Stimulated activated naive B cell treated with anti-CD40 and anti-IgM and Interleukin-4, amounts not matched to agents 10 μg/mL and 1 μg/mL and 100 μg/mL, for 72 hours (primary cell): Measurements from ENCODE around the gene TMEM247.
A peak's percentile ranks its signal among the peaks of the same experiment; 100 is the strongest.

Source experiments
- ATAC-seq, 2 donors: fragments of 150-1000 bp; cut with Tn5 transposase; replicated peaks; 2 replicates each; pipeline ENCODE4 v1.10.0; 2021; ENCODE audit warnings: moderate library complexity in 1 of 2
- DNase-seq: peaks from one replicate; pipeline ENCODE4 v3.0.0; 2021
- H3K27ac Mint-ChIP-seq: one replicate; pipeline ENCODE4 v1.8.0; 2022; ENCODE audit warnings: mild to moderate bottlenecking, mixed read lengths
- H3K27me3 Mint-ChIP-seq, 2 donors: one replicate each; pipeline ENCODE4 v1.8.0; 2022; ENCODE audit warnings: mixed read lengths in 2 of 2
- H3K36me3 Mint-ChIP-seq, 2 donors: one replicate each; pipeline ENCODE4 v1.8.0; 2022; ENCODE audit warnings: mixed read lengths in 2 of 2, mild to moderate bottlenecking in 1 of 2
- H3K4me1 Mint-ChIP-seq, 2 donors: one replicate each; pipeline ENCODE4 v1.8.0; 2022; ENCODE audit warnings: mixed read lengths in 2 of 2, mild to moderate bottlenecking in 1 of 2
- H3K4me3 Mint-ChIP-seq, 2 donors: one replicate each; pipeline ENCODE4 v1.8.0; 2022; ENCODE audit warnings: mild to moderate bottlenecking in 2 of 2, mixed read lengths in 2 of 2, moderate library complexity in 1 of 2
- H3K9me3 Mint-ChIP-seq, 2 donors: one replicate each; pipeline ENCODE4 v1.8.0; 2022; ENCODE audit warnings: mixed read lengths in 2 of 2, mild to moderate bottlenecking in 1 of 2

The TMEM247 gene

DNA sequence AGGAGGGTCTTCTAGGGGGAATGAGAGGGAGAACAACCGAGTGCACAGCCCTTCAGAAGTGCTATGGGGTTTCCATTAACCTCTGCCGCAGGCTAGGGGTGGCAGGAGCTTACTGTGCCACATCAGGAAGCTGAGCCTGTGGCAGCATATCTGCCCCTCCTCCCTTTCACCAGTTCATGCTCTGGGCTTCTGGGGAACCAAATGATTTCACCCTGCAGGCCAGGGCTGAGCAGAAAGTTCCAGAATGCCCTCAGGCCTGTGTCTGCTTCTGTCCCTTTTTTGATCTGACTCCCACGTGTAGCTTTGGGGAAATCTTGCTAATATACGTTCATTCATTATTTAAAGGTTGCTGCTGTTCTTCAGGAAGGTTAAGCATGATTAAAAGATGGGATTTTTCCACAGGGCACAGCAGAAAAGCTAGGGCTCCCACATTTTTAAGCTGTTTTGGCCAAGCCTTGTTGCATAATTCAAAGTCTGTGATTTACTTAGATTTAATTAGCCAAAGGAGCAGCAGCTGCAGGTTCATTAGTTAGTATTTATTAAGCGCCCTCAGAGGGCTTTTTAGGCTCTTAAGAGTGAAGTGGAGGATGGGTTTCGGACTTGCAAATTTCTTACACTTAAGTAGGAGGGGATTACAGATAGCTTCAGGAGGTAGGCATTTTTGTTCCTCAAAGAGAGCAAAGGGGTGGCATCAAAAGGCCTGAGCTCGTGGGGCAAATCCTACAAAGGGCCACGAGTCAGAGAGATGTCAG lies 10.2 kb downstream of the TMEM247 start:
- peak overlapping the region; percentile 44 for H3K27ac Mint-ChIP-seq

GRCh38 chr2:46490521-46491141 lies 11.3 kb downstream of the TMEM247 start:
- no peaks in the 10 kb centered on the region for H3K9me3 Mint-ChIP-seq
- H3K27me3 Mint-ChIP-seq, result no peaks in the 10 kb centered on the region
- ATAC-seq (peak; percentile 80 to 86), DNase-seq (peak; percentile 18)
- H3K27ac Mint-ChIP-seq, result peak overlapping the region; percentile 25
- H3K4me3 Mint-ChIP-seq, result peak overlapping the region in 1 of 2 donors; percentile 29
- H3K36me3 Mint-ChIP-seq, result no peaks in the 10 kb centered on the region
- peaks cover 22 to 31% of the 10 kb centered on the region in 2 donors for H3K4me1 Mint-ChIP-seq

More for the DNA sequence above, 10.2 kb downstream of the TMEM247 start:
- Mint-ChIP-seq H3K4me1 (peaks cover 22 to 31% of the 10 kb centered on the region in 2 donors), H3K4me3 (no peak overlapping the region), H3K27me3 (peaks cover 8 to 10% of the 10 kb centered on the region in 2 donors), H3K9me3 (no peaks in the 10 kb centered on the region), H3K36me3 (no peaks in the 10 kb centered on the region)
- DNase-seq, result no peak
- no peak for ATAC-seq

DNA sequence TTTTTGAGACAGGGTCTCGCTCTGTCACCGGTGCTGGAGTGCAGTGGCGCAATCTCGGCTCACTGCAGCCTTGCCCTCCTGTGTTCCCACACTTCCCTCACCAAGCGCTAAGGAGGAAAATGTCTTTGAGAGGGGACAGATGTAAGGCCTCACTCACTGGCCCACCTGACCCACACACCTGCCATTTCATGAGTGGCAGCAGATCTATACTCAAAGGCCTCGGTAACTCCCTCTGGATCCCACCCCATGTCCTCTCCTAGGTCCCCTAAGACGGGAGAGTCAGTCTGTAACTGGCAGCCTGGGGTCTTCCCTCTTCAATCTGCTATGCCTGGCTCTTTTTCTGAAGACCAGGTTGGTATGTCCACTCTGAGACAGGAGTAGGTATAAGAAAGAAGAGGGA lies 12.9 kb downstream of the TMEM247 start:
- H3K4me3 Mint-ChIP-seq, result no peak overlapping the region
- ATAC-seq, result no peak
- DNase-seq, result no peak
- peaks cover 22 to 31% of the 10 kb centered on the region in 2 donors for H3K4me1 Mint-ChIP-seq
- H3K27ac Mint-ChIP-seq, result no peak overlapping the region
- H3K27me3 Mint-ChIP-seq, result no peaks in the 10 kb centered on the region
- H3K9me3 Mint-ChIP-seq, result no peaks in the 10 kb centered on the region
- no peaks in the 10 kb centered on the region for H3K36me3 Mint-ChIP-seq

GRCh38 chr2:46493241-46493970 lies 14.0 kb downstream of the TMEM247 start:
- DNase-seq (no peak), ATAC-seq (peak; percentile 35 to 81)
- peak overlapping the region; percentile 66 for H3K27ac Mint-ChIP-seq
- no peaks in the 10 kb centered on the region for H3K27me3 Mint-ChIP-seq
- H3K36me3 Mint-ChIP-seq, result no peaks in the 10 kb centered on the region
- no peaks in the 10 kb centered on the region for H3K9me3 Mint-ChIP-seq
- H3K4me1 Mint-ChIP-seq, result peaks cover 23 to 31% of the 10 kb centered on the region in 2 donors
- no peak overlapping the region for H3K4me3 Mint-ChIP-seq

DNA sequence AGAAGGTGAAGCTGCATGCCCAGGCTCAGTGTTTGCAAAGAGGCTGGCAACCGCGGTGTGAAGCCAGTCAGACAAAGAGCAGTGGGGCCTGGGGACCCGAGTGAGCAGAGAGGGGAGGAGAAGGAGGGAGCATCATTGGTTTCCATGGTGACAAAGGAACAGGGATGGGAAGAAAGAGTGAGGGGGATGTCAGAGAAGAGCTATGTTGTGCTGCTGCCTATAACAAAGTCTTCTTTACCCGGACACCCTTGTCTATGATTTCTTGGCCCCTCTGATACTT lies 14.5 kb downstream of the TMEM247 start:
- Mint-ChIP-seq H3K9me3 (no peaks in the 10 kb centered on the region), H3K36me3 (no peaks in the 10 kb centered on the region), H3K4me3 (no peak overlapping the region), H3K4me1 (peaks cover 23 to 31% of the 10 kb centered on the region in 2 donors), H3K27me3 (no peaks in the 10 kb centered on the region), H3K27ac (no peak overlapping the region)
- DNase-seq (no peak), ATAC-seq (no peak)

DNA sequence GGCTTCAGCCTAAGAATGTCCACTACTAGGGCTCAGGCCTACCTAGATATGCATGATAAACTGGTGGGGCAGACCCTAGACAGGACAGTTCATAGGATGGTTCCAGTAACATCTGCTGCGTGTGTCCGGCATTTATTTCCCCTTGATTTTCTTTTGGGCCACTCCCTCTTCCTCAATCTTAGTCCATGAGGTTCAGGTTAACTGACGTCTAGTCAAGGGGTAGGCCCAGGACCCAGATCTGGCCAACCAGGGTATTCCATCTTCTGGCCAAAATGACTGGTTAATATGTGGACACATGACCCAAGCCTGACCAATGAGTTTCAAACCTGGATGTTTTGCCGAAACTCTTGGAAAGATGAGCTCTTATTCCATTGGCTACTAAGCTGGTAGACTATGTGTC lies 15.2 kb downstream of the TMEM247 start:
- Mint-ChIP-seq H3K4me3 (no peak overlapping the region), H3K36me3 (no peaks in the 10 kb centered on the region), H3K9me3 (no peaks in the 10 kb centered on the region), H3K27ac (no peak overlapping the region), H3K27me3 (no peaks in the 10 kb centered on the region), H3K4me1 (peaks cover 23 to 25% of the 10 kb centered on the region in 2 donors)
- no peak for DNase-seq
- ATAC-seq, result no peak

DNA sequence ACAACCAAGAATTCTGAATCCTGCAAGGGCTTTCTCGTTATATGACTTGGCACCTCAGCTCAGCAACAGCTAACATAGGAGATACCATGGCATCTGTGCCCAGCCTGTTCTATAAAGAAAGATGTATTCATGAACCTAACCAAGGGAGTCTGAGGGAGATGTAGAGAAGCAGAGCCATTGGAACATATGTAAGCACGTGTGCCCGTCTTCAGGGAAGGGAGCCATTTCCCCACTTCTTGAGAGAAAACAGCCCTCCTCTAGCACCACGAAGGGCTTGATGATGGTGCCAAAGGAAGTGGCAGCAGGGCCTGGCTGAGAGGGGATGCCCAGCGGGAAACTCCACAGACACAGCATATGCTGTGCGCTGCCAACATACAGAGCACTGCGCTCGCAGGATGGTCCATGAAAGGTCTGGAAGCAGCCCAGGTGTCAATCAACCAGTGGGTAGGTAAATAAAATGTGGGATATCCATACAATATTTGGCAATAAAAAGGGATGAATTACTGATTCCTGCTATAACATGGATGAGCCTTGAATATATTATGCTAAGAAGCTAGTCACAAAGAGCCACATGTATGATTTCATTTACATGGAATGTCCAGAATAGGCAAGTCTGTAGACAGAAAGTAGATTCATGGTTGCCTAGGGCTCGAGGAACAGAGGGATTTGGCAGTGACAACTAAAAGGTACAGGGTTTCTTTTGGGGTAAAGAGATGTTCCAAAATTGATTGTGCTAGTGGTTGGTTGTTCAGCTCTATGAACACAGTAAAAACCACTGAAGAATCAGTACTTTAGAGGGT lies 16.1 kb downstream of the TMEM247 start:
- peaks cover 20 to 22% of the 10 kb centered on the region in 2 donors for H3K4me1 Mint-ChIP-seq
- H3K36me3 Mint-ChIP-seq, result no peaks in the 10 kb centered on the region
- no peak overlapping the region for H3K4me3 Mint-ChIP-seq
- ATAC-seq, result no peak
- no peak overlapping the region for H3K27ac Mint-ChIP-seq
- H3K27me3 Mint-ChIP-seq, result no peaks in the 10 kb centered on the region
- DNase-seq, result no peak
- H3K9me3 Mint-ChIP-seq, result no peaks in the 10 kb centered on the region

GRCh38 chr2:46497766-46498165 lies 18.4 kb downstream of the TMEM247 start:
- DNase-seq, result no peak
- H3K27me3 Mint-ChIP-seq, result no peaks in the 10 kb centered on the region
- no peak overlapping the region for H3K4me3 Mint-ChIP-seq
- no peaks in the 10 kb centered on the region for H3K9me3 Mint-ChIP-seq
- peaks cover 14 to 15% of the 10 kb centered on the region in 2 donors for H3K4me1 Mint-ChIP-seq
- no peak overlapping the region for H3K27ac Mint-ChIP-seq
- no peak for ATAC-seq
- no peaks in the 10 kb centered on the region for H3K36me3 Mint-ChIP-seq

- peak overlapping the region; percentile 47 to 93 for H3K4me3 Mint-ChIP-seq
- peaks cover 6 to 8% of the 10 kb centered on the region in 2 donors for H3K4me1 Mint-ChIP-seq
- no peak overlapping the region for H3K27ac Mint-ChIP-seq
- ATAC-seq, result no peak
- no peaks in the 10 kb centered on the region for H3K9me3 Mint-ChIP-seq
- no peak for DNase-seq
- no peaks in the 10 kb centered on the region for H3K27me3 Mint-ChIP-seq
- no peaks in the 10 kb centered on the region for H3K36me3 Mint-ChIP-seq
Observed at GRCh38 chr2:46498681-46499080, 19.3 kb downstream of the TMEM247 start.

DNA sequence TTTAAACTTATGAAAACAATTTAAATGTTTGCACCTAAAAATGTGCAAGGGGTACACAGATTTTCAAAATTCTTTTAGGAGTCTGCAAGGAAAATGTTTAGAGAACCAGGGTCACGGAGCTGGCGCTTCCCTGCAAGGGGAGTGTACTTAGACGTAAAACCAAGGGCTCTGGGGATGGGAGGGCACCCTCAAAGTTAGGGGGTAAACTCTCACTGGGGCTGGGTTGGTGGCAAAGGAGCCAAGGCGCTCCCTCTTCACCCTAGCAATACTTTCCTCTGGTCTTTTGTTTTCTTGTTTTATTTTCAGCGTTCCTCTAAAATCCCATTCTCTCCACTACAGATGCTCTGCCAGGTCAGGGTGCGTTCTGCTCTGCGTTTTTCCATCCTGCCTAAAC lies 20.0 kb downstream of the TMEM247 start:
- DNase-seq (no peak), ATAC-seq (no peak)
- H3K9me3 Mint-ChIP-seq, result no peaks in the 10 kb centered on the region
- peaks cover 6% of the 10 kb centered on the region in 2 donors for H3K4me1 Mint-ChIP-seq
- peak overlapping the region; percentile 84 to 93 for H3K4me3 Mint-ChIP-seq
- H3K27me3 Mint-ChIP-seq, result no peaks in the 10 kb centered on the region
- H3K27ac Mint-ChIP-seq, result no peak overlapping the region
- H3K36me3 Mint-ChIP-seq, result no peaks in the 10 kb centered on the region

DNA sequence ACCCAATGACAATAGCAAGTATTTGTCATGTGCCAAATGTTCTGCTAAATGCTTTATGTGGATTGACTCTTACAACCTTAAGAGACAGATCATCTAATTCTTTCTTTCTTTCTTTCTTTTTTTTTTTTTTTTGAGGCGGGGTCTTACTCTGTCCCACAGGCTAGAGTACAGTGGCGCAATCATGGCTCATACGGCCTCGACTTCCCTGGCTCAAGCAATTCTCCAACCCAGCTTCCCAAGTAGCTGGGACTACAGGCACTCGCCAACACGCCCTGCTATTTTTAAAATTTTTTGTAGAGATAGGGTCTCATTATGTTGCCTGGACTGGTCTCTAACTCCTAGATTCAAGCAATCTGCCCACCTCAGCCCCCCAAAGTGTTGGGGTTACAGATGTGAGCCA lies 21.4 kb downstream of the TMEM247 start:
- Mint-ChIP-seq H3K9me3 (no peaks in the 10 kb centered on the region), H3K27me3 (no peaks in the 10 kb centered on the region), H3K4me3 (peak overlapping the region in 1 of 2 donors; percentile 50), H3K4me1 (peaks cover 6% of the 10 kb centered on the region in 2 donors), H3K36me3 (no peaks in the 10 kb centered on the region), H3K27ac (no peak overlapping the region)
- DNase-seq (no peak), ATAC-seq (no peak)

GRCh38 chr2:46502291-46502885 lies 23.0 kb downstream of the TMEM247 start:
- Mint-ChIP-seq H3K4me3 (no peak overlapping the region), H3K4me1 (peaks cover 6% of the 10 kb centered on the region in 2 donors), H3K27me3 (no peaks in the 10 kb centered on the region), H3K36me3 (no peaks in the 10 kb centered on the region), H3K27ac (no peak overlapping the region), H3K9me3 (no peaks in the 10 kb centered on the region)
- DNase-seq (no peak), ATAC-seq (no peak)

DNA sequence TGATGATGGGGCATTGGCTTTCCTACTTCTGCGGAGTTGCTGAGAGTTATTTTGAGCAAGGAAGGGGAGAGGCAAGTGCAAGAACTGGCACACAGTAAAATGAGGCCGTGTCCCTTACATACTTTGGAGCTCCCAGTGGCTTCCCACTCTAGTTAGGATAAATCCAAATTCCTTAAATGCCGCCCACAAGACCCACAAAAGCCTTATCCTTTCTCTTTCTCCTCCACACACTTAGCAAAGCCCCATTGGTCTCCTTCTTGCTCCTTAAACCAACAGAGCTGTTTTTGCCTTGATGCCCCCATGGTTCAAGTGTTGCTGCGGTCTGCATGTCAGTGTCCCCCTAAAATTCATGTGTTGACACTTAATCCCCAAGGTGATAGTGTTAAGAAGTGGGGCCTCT lies 24.3 kb downstream of the TMEM247 start:
- no peaks in the 10 kb centered on the region for H3K9me3 Mint-ChIP-seq
- peaks cover 4 to 6% of the 10 kb centered on the region in 2 donors for H3K4me1 Mint-ChIP-seq
- H3K27me3 Mint-ChIP-seq, result no peaks in the 10 kb centered on the region
- ATAC-seq, result no peak
- no peaks in the 10 kb centered on the region for H3K36me3 Mint-ChIP-seq
- no peak for DNase-seq
- H3K4me3 Mint-ChIP-seq, result no peak overlapping the region
- H3K27ac Mint-ChIP-seq, result no peak overlapping the region

- Mint-ChIP-seq H3K9me3 (no peaks in the 10 kb centered on the region), H3K36me3 (no peaks in the 10 kb centered on the region), H3K27me3 (no peaks in the 10 kb centered on the region), H3K27ac (no peak overlapping the region), H3K4me1 (peaks cover 4 to 6% of the 10 kb centered on the region in 2 donors), H3K4me3 (no peak overlapping the region)
- ATAC-seq (no peak), DNase-seq (no peak)
Observed at GRCh38 chr2:46504221-46504620, 24.9 kb downstream of the TMEM247 start.
